Measurements from ENCODE around the gene MINDY4.
A peak's percentile ranks its signal among the peaks of the same experiment; 100 is the strongest.

Gene MINDY4

GRCh38 chr7:30771880-30772425, 736 bp downstream of the MINDY4 start:
- H3K36me3 ChIP-seq (ENCODE audit: control insufficient read depth in 1 of 2, insufficient read depth in 2 of 2, low read length in 2 of 2) = no peaks in the 10 kb centered on the region
- H3K9ac ChIP-seq (ENCODE audit: low read depth in 1 of 2, low read length in 2 of 2) = peak overlapping the region; percentile 76 to 77
- no peak overlapping the region for H3K27ac ChIP-seq (ENCODE audit: low read depth, low read length)
- H3K9me3 ChIP-seq (ENCODE audit: control insufficient read depth in 1 of 2, low read length in 2 of 2) = no peaks in the 10 kb centered on the region
- H3K27me3 ChIP-seq (ENCODE audit: control insufficient read depth in 1 of 2, insufficient read depth in 2 of 2, low read length in 2 of 2) = no peaks in the 10 kb centered on the region
- peak overlapping the region; percentile 80 to 83 for H3K4me3 ChIP-seq (ENCODE audit: low read depth in 1 of 2, low read length in 2 of 2)
- H3K4me1 ChIP-seq (ENCODE audit: control insufficient read depth in 1 of 2, insufficient read depth in 2 of 2, low read length in 2 of 2) = peaks cover 13 to 17% of the 10 kb centered on the region in 2 donors

- H3K4me3 ChIP-seq (ENCODE audit: low read depth in 1 of 2, low read length in 2 of 2) = no peak overlapping the region
Measured at GRCh38 chr7:30772984-30773383, 1.8 kb downstream of the MINDY4 start.

GRCh38 chr7:30775992-30776391, 4.8 kb downstream of the MINDY4 start:
- Histone ChIP-seq H3K9ac (ENCODE audit: low read depth in 1 of 2, low read length in 2 of 2) (no peak overlapping the region), H3K4me1 (ENCODE audit: control insufficient read depth in 1 of 2, insufficient read depth in 2 of 2, low read length in 2 of 2) (peaks cover 8% of the 10 kb centered on the region in 2 donors), H3K4me3 (ENCODE audit: low read depth in 1 of 2, low read length in 2 of 2) (no peak overlapping the region), H3K9me3 (ENCODE audit: control insufficient read depth in 1 of 2, low read length in 2 of 2) (no peaks in the 10 kb centered on the region), H3K27ac (ENCODE audit: low read depth, low read length) (no peak overlapping the region), H3K27me3 (ENCODE audit: control insufficient read depth in 1 of 2, insufficient read depth in 2 of 2, low read length in 2 of 2) (no peaks in the 10 kb centered on the region), H3K36me3 (ENCODE audit: control insufficient read depth in 1 of 2, insufficient read depth in 2 of 2, low read length in 2 of 2) (no peaks in the 10 kb centered on the region)

More at GRCh38 chr7:30772984-30773383, 1.8 kb downstream of the MINDY4 start:
- Histone ChIP-seq H3K4me1 (ENCODE audit: control insufficient read depth in 1 of 2, insufficient read depth in 2 of 2, low read length in 2 of 2) (peaks cover 13 to 17% of the 10 kb centered on the region in 2 donors), H3K9ac (ENCODE audit: low read depth in 1 of 2, low read length in 2 of 2) (no peak overlapping the region), H3K27me3 (ENCODE audit: control insufficient read depth in 1 of 2, insufficient read depth in 2 of 2, low read length in 2 of 2) (no peaks in the 10 kb centered on the region), H3K36me3 (ENCODE audit: control insufficient read depth in 1 of 2, insufficient read depth in 2 of 2, low read length in 2 of 2) (no peaks in the 10 kb centered on the region), H3K9me3 (ENCODE audit: control insufficient read depth in 1 of 2, low read length in 2 of 2) (no peaks in the 10 kb centered on the region), H3K27ac (ENCODE audit: low read depth, low read length) (no peak overlapping the region)

- no peak overlapping the region for H3K4me3 ChIP-seq (ENCODE audit: low read depth in 1 of 2, low read length in 2 of 2)
- H3K36me3 ChIP-seq (ENCODE audit: control insufficient read depth in 1 of 2, insufficient read depth in 2 of 2, low read length in 2 of 2) = peaks cover under 1 to 2% of the 10 kb centered on the region in 2 donors
- no peaks in the 10 kb centered on the region for H3K9me3 ChIP-seq (ENCODE audit: control insufficient read depth in 1 of 2, low read length in 2 of 2)
- no peaks in the 10 kb centered on the region for H3K27me3 ChIP-seq (ENCODE audit: control insufficient read depth in 1 of 2, insufficient read depth in 2 of 2, low read length in 2 of 2)
- no peak overlapping the region for H3K27ac ChIP-seq (ENCODE audit: low read depth, low read length)
- no peak overlapping the region for H3K9ac ChIP-seq (ENCODE audit: low read depth in 1 of 2, low read length in 2 of 2)
- peaks cover 7 to 8% of the 10 kb centered on the region in 2 donors for H3K4me1 ChIP-seq (ENCODE audit: control insufficient read depth in 1 of 2, insufficient read depth in 2 of 2, low read length in 2 of 2)
Measured at GRCh38 chr7:30776971-30777370, 5.8 kb downstream of the MINDY4 start.

- Histone ChIP-seq H3K9me3 (ENCODE audit: control insufficient read depth in 1 of 2, low read length in 2 of 2) (no peaks in the 10 kb centered on the region), H3K36me3 (ENCODE audit: control insufficient read depth in 1 of 2, insufficient read depth in 2 of 2, low read length in 2 of 2) (peaks cover 2 to 8% of the 10 kb centered on the region in 2 donors), H3K27ac (ENCODE audit: low read depth, low read length) (no peak overlapping the region), H3K9ac (ENCODE audit: low read depth in 1 of 2, low read length in 2 of 2) (no peak overlapping the region), H3K4me1 (ENCODE audit: control insufficient read depth in 1 of 2, insufficient read depth in 2 of 2, low read length in 2 of 2) (no peaks in the 10 kb centered on the region), H3K4me3 (ENCODE audit: low read depth in 1 of 2, low read length in 2 of 2) (no peak overlapping the region), H3K27me3 (ENCODE audit: control insufficient read depth in 1 of 2, insufficient read depth in 2 of 2, low read length in 2 of 2) (no peaks in the 10 kb centered on the region)
Measured at GRCh38 chr7:30778255-30779025, 7.2 kb downstream of the MINDY4 start.

- no peaks in the 10 kb centered on the region for H3K27me3 ChIP-seq (ENCODE audit: control insufficient read depth in 1 of 2, insufficient read depth in 2 of 2, low read length in 2 of 2)
- H3K27ac ChIP-seq (ENCODE audit: low read depth, low read length) = no peak overlapping the region
- no peaks in the 10 kb centered on the region for H3K4me1 ChIP-seq (ENCODE audit: control insufficient read depth in 1 of 2, insufficient read depth in 2 of 2, low read length in 2 of 2)
- no peak overlapping the region for H3K4me3 ChIP-seq (ENCODE audit: low read depth in 1 of 2, low read length in 2 of 2)
- H3K9me3 ChIP-seq (ENCODE audit: control insufficient read depth in 1 of 2, low read length in 2 of 2) = no peaks in the 10 kb centered on the region
- H3K36me3 ChIP-seq (ENCODE audit: control insufficient read depth in 1 of 2, insufficient read depth in 2 of 2, low read length in 2 of 2) = peaks cover 2 to 8% of the 10 kb centered on the region in 2 donors
- H3K9ac ChIP-seq (ENCODE audit: low read depth in 1 of 2, low read length in 2 of 2) = no peak overlapping the region
Measured at GRCh38 chr7:30779574-30779973, 8.4 kb downstream of the MINDY4 start.

GRCh38 chr7:30780941-30781340, 9.7 kb downstream of the MINDY4 start:
- Histone ChIP-seq H3K9me3 (ENCODE audit: control insufficient read depth in 1 of 2, low read length in 2 of 2) (no peaks in the 10 kb centered on the region), H3K27ac (ENCODE audit: low read depth, low read length) (no peak overlapping the region), H3K27me3 (ENCODE audit: control insufficient read depth in 1 of 2, insufficient read depth in 2 of 2, low read length in 2 of 2) (no peaks in the 10 kb centered on the region), H3K9ac (ENCODE audit: low read depth in 1 of 2, low read length in 2 of 2) (no peak overlapping the region), H3K36me3 (ENCODE audit: control insufficient read depth in 1 of 2, insufficient read depth in 2 of 2, low read length in 2 of 2) (peaks cover 2 to 8% of the 10 kb centered on the region in 2 donors), H3K4me1 (ENCODE audit: control insufficient read depth in 1 of 2, insufficient read depth in 2 of 2, low read length in 2 of 2) (peaks cover 0 to 5% of the 10 kb centered on the region in 2 donors), H3K4me3 (ENCODE audit: low read depth in 1 of 2, low read length in 2 of 2) (no peak overlapping the region)

- Histone ChIP-seq H3K27me3 (ENCODE audit: control insufficient read depth in 1 of 2, insufficient read depth in 2 of 2, low read length in 2 of 2) (no peaks in the 10 kb centered on the region), H3K9ac (ENCODE audit: low read depth in 1 of 2, low read length in 2 of 2) (no peak overlapping the region), H3K9me3 (ENCODE audit: control insufficient read depth in 1 of 2, low read length in 2 of 2) (no peaks in the 10 kb centered on the region), H3K4me1 (ENCODE audit: control insufficient read depth in 1 of 2, insufficient read depth in 2 of 2, low read length in 2 of 2) (peaks cover 0 to 8% of the 10 kb centered on the region in 2 donors), H3K4me3 (ENCODE audit: low read depth in 1 of 2, low read length in 2 of 2) (no peak overlapping the region), H3K27ac (ENCODE audit: low read depth, low read length) (no peak overlapping the region), H3K36me3 (ENCODE audit: control insufficient read depth in 1 of 2, insufficient read depth in 2 of 2, low read length in 2 of 2) (peaks cover 2 to 8% of the 10 kb centered on the region in 2 donors)
Measured at GRCh38 chr7:30782690-30783089, 11.5 kb downstream of the MINDY4 start.

- Histone ChIP-seq H3K4me1 (ENCODE audit: control insufficient read depth in 1 of 2, insufficient read depth in 2 of 2, low read length in 2 of 2) (peaks cover 0 to 8% of the 10 kb centered on the region in 2 donors), H3K4me3 (ENCODE audit: low read depth in 1 of 2, low read length in 2 of 2) (no peak overlapping the region), H3K36me3 (ENCODE audit: control insufficient read depth in 1 of 2, insufficient read depth in 2 of 2, low read length in 2 of 2) (peaks cover 2 to 8% of the 10 kb centered on the region in 2 donors), H3K9ac (ENCODE audit: low read depth in 1 of 2, low read length in 2 of 2) (no peak overlapping the region), H3K27ac (ENCODE audit: low read depth, low read length) (no peak overlapping the region), H3K9me3 (ENCODE audit: control insufficient read depth in 1 of 2, low read length in 2 of 2) (no peaks in the 10 kb centered on the region), H3K27me3 (ENCODE audit: control insufficient read depth in 1 of 2, insufficient read depth in 2 of 2, low read length in 2 of 2) (no peaks in the 10 kb centered on the region)
Measured at GRCh38 chr7:30785786-30786185, 14.6 kb downstream of the MINDY4 start.

GRCh38 chr7:30787486-30787885, 16.3 kb downstream of the MINDY4 start:
- Histone ChIP-seq H3K27ac (ENCODE audit: low read depth, low read length) (no peak overlapping the region), H3K4me1 (ENCODE audit: control insufficient read depth in 1 of 2, insufficient read depth in 2 of 2, low read length in 2 of 2) (peaks cover 0 to 8% of the 10 kb centered on the region in 2 donors), H3K4me3 (ENCODE audit: low read depth in 1 of 2, low read length in 2 of 2) (no peak overlapping the region), H3K27me3 (ENCODE audit: control insufficient read depth in 1 of 2, insufficient read depth in 2 of 2, low read length in 2 of 2) (no peaks in the 10 kb centered on the region), H3K9me3 (ENCODE audit: control insufficient read depth in 1 of 2, low read length in 2 of 2) (no peaks in the 10 kb centered on the region), H3K36me3 (ENCODE audit: control insufficient read depth in 1 of 2, insufficient read depth in 2 of 2, low read length in 2 of 2) (peaks cover 0 to 7% of the 10 kb centered on the region in 2 donors), H3K9ac (ENCODE audit: low read depth in 1 of 2, low read length in 2 of 2) (no peak overlapping the region)
